Lung microvascular endothelial cell (primary cell): ENCODE results near the gene ZBTB16. TPM values are rescaled to one million over a fixed set of nuclear protein-coding genes. Genes with fewer than 3 reads are reported as not detected.

Experiments
- DNase-seq, 2 donors: peaks; one replicate each; pipeline versions ENCODE4 v3.0.0 to v3.0.0-alpha.2; 2010; ENCODE audit warnings: low read depth in 2 of 2
- total RNA-seq: library from RNA; depleted of rRNA; stranded (reverse); fragments of >200 nt; gene quantifications from 2 replicates; pipeline ENCODE4 v1.2.1, GENCODE V29; 2014

Gene ZBTB16
- total RNA-seq, 1 donor from 2014 or later: 22.0 TPM

DNA sequence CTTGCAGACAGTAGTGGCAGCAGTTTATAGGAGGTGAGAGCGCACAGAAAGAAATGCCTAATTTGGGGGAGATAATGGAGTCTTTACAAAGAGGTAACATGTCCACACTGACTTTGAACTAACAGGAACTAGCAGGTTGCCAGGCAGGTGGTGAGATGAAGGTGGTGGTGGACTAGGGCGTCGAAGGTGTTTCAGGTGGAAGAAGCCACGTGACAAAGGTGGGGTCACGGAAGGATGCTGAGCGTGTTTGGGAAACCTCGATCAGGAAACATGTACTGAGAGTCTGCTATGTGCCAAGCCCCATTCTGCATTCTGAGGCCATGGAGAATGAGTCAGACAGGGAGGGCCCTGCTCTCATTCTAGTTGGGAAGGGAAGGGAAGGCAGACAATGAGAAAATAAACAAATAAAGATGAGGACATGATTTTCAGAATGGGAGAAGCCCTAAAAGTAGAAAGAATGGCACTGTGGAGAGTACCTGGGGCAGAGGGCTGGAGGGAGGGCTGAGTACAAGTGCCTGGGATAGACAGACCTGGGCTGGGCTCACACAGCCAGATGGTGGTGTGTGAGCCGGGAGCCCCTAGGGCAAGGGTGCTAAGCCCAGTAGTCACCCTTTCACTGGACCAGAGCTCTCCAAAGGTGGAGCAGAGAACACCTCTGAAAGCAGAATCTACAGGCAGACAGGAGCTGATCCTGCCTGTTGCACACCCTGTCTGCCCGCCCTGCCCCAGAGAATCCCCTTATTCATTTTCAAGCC lies 220.5 kb downstream of the ZBTB16 start:
- DNase-seq: peak in 1 of 2 donors; percentile 43

DNA sequence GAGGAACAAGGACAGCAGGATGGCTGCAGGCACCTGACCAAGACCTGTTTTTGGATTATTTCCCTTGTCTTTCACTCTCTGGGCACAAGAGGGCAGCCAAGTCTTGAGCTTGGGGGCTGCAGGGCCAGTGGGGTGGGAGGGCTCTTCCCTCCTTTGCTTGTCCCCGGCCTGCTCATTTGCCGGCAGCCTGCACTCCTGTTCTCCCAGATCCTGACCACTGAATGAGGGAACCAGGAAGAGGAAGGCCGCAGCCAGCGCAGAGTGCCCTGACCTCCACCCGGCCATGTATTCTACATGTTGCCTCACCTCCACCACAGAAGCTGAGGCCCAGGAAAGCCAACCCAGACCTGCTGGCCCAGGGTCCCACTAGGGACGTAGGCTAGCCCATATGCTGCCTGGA lies 221.2 kb downstream of the ZBTB16 start:
- DNase-seq: peak; percentile 89 to 93

DNA sequence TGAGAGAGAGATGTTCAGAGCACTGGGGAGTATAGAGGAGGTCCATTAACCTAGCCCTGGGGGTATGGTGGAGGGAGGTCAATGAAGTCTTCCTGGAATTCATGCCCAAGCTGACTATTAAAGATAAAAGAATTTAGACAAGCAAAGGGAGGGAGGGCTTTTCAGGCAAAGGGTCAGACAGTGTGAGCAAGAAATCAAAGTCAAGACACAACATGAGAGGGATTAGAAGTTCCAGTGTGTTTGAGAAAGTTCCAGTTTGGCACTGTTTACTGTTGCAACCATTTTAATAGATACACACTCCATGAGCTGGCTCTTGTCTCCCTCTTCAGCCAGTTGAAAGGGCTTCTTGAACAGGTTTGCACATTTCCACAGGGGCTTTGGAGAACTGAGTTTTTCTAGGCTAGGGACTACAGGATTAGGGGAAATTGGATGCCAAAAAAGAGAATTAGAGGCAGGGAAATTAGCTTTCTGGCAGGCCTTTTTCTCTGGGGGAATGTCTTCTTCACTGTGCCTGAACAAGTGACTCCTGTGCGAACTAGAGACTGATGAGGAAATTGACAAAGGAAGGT lies 222.0 kb downstream of the ZBTB16 start:
- DNase-seq: no peak

DNA sequence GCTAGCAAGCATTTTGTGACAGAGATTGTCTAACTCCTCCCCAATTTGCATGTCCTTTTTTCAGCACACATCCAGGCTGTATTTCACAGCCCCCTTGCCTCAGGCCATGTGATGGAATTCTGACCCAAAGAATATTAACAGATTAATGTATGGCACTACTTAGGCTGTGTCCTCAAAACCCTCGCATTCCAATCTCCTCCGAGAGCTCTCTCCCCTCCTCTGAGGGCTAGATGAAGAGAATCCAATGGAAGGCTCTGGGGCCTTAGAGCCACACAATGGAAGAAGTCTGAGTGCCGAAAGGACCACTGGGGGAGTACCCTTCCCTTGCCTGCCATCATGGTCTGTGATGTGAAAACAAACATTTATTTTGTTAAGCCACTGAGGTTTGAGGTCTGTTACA lies 223.0 kb downstream of the ZBTB16 start:
- DNase-seq: no peak

DNA sequence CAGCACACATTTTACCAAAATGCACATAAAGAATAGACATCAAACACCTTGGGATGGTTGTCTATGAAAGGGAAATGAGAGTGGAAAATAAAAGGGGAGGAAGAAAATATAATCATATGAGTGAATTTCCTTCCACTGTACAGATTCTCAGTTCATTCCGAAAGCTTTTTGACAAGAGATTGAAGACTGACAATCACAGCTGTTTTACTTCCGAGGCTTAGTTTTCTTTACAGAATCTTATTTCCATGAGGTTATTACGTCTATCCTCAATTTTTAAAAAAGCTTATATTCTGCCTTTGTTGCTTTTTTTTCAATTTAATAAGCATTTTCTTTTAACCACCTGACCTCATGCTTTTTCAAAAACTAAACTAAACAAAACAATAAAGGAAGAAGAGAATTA lies 223.9 kb downstream of the ZBTB16 start:
- DNase-seq: no peak

DNA sequence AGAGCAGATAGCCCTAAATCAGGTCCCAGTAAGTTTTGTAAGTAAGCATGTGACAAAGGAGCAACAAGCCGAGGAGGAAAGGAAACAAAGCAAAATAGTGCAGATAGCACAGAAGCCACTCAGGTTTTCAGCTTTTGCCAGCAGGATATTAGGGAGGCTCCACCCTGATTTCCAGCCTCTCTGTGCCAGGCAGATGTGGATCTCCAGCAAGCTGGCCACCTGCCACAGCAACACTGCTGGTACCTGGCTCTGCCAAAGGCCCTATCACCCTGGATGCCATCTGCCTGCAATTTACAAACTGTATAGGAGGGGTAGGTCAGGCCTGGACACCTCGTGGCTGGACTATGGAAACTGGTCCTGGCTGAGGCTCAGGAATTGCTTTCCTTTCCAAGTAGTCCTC lies 224.5 kb downstream of the ZBTB16 start:
- peak in 1 of 2 donors; percentile 37 for DNase-seq

DNA sequence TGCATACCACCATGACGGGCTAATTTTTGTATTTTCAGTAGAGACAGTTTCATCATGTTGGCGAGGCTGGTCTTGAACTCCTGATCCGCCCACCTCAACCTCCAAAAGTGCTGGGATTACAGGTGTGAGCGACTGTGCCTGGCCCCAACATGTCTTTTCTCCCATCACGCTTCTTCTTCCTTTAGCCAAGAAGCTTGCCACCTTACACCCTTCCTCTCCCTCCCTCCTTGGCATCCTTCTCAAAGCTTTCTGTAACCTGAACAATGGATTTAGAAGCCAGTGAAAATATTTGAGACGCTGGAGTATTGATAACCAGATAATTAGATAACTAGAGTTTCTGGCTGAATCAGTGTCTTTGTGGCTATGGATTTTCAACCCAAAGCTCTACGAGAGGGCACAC lies 225.4 kb downstream of the ZBTB16 start:
- DNase-seq: no peak

DNA sequence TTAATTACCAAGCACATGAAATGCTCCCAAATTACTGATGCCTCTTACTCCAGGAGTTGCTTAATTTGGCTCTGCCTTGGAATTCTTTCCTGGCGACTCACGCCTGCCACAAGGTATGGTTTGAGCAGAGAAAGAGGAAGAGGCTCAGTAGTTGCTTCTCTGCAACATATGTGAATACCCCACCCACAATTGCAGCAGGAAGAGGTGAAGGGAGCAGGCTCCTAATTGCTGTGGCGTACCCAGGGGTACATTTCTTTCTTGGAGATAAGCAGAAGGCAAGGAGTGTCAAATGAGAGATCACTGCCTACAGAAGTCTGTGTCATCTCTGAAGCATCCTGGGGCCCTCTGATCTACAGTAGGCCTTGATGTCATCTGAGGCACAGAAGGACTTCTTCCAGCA lies 226.1 kb downstream of the ZBTB16 start:
- no peak for DNase-seq

DNA sequence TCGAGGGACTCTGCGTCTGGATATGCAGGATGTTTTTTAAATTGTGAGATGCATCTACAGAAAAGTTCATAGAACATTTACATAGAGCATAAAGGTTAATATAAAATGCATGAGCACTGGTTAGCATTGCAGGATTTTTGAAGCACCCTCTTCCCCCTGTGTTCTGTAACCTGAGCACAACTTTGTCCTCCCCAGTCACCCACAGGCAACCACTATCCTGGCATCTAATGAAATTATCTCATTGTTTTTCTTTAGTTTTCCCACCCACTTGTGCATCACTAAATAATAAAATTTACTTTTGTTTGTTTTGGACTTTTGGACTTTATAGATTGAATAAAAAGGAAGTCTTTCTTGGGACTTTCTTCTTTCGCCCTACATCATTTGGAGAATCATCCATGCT lies 226.7 kb downstream of the ZBTB16 start:
- no peak for DNase-seq

DNA sequence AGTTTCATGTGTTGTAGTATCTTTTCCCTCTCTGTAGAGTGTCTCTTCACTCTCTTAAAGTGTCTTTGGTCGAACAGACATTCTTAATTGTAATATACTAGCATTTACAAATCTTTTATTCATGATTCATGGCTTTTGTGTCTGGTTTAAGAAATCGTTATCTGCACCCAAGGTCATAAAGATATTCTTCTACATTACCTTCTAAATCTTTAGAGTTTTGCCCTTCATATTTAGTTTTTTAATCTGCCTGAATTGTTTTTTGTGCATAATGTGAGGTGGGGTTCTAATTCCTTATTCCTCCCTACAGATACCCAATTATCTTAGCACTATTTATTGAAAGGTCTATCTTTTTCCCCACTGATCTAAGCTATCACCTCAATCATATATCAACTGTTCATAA lies 227.6 kb downstream of the ZBTB16 start:
- DNase-seq: no peak

DNA sequence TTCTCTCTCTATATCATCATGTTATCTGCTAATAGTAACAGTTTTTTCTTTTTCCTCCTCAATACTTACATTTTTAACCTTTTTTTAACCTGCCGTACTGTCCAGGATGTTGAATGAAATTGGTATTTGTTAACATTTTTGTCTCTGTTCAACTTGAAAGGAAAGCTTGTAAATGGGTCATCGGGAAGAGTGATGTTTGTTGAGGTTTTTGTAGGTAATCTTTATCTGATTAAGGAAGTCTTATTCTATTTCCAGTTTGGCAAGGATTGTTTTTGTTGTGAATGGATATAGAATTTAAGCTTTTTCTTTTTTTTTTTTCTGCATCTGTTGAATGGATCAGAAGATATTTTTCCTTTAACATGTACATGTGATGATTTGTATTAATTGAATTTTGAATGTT lies 228.6 kb downstream of the ZBTB16 start:
- DNase-seq: no peak

DNA sequence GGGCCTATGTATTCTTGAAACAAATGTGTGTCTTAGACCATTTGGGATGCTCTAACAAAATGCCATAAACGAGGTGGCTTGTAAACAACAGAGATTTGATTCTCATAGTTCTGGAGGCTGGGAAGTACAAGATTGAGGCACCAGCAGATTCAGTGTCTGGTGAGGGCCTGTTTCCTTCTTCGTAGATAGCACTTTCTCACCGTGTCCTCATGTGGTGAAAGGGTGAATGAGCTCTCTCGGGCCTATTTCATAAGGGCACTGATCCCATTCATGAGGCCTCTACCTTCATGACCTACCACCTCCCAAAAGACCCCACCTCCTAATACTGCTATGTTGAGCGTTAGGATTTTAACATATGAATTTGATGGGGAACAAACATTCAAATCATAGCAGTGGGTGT lies 230.3 kb downstream of the ZBTB16 start:
- DNase-seq: no peak

DNA sequence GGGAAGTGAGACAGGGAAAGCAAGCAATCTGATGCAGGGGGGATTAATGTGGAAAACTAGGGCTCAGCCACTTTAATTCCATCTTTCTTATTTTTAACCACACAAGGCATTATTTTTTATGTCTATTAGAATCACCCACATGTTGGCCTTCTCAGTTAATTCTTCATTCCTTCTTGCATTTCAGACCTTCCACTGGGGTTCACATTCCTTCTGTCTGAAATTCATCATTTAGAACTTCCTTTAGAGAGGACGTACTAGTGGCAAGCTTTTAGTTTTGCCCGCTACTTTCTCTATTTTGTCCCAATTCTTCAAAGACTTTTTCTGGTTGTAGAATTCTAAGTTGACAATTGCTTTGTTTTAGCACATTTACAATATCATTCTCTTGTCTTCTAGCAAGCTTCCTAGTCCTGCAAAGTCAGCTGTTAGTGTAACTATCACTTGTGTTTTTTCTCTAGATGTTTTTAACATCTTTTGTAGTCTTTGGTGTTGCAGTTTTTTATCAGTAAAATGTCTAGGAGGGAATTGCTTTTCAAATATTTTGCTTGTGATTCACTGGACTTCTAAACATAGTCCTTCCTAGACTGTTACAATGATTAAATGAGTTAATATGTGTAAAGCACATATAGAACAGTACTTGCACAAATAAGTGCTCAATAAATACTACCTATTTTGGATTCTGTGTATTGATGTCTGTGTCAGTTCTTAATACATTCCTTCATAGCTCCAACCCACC lies 231.2 kb downstream of the ZBTB16 start:
- DNase-seq: no peak

DNA sequence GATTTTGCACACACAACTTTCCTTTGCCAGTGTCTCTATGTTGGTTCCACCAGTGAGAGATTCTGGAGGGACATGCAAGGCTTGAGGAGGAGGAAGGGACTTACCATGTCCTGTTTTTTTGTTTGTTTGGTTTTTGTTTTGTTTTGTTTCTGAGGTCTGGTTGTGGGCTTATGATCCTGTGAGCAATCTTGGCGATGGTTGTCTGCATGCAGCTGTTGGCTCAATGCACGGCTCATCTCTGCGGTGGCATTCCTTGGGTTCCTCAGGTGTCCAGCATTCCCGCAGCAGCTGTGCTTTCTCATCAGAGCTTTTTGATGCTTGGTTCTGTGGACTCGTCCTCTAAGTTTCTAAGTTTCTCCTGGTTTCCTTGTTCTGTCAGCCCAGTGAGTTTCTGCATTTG lies 231.9 kb downstream of the ZBTB16 start:
- DNase-seq: peak in 1 of 2 donors; percentile 49

DNA sequence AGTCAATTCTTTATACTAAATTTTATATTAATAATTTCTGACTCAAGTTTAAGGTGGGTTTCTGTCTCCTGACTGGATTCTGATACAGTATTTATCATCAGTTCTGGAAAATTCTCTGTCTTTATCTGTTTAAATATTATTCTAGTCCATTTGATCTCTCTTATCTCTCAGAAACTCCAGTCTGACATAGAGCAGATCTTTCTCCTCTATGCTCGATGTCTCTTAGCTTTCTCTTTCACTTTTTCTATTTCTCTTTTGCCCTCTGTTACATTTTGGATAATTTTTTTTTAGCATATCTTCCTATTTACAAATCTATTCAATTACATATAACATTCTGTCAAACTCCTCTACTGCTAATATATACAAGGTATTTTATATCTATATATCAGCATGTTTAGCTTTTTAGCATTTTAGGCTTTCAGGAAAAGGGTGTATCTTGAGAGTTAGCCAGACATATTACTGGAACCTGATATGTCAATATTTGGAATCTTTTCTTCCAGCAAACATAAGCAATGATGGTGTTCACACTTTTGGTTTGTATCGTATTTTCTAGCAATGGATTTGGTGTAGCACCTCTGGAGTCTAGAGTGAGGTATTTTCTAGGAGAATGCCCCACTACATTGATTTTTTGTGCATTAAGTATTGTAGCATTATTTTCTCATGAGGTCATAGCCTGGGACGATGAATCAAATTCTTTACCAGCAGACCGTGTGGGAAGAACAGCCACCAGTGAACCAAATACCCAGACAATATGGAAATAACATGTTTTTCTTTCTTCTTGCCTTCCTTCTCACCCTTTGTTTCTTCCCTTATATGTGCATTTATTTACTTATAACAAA lies 232.6 kb downstream of the ZBTB16 start:
- peak; percentile 65 to 87 for DNase-seq

DNA sequence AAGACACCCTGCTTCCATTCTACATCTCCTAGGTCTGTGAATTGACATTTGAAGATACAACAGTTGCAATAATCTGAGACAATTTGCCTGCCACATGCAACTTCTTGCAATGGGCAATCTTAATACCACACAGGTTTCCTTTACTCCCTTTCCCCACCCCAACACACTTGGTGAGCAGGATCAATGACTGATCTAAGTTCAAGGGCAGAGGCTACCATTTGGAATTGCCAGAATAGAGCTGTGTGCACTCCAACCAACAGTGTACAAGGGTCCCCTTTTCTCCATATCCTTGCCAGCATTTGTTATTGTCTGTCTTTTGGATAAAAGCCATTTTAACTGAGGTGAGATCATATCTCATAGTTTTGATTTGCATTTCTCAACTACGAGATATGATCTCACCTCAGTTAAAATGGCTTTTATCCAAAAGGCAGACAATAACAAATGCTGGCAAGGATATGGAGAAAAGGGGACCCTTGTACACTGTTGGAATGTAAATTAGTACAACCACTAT lies 233.7 kb downstream of the ZBTB16 start:
- DNase-seq: peak; percentile 72 to 77

DNA sequence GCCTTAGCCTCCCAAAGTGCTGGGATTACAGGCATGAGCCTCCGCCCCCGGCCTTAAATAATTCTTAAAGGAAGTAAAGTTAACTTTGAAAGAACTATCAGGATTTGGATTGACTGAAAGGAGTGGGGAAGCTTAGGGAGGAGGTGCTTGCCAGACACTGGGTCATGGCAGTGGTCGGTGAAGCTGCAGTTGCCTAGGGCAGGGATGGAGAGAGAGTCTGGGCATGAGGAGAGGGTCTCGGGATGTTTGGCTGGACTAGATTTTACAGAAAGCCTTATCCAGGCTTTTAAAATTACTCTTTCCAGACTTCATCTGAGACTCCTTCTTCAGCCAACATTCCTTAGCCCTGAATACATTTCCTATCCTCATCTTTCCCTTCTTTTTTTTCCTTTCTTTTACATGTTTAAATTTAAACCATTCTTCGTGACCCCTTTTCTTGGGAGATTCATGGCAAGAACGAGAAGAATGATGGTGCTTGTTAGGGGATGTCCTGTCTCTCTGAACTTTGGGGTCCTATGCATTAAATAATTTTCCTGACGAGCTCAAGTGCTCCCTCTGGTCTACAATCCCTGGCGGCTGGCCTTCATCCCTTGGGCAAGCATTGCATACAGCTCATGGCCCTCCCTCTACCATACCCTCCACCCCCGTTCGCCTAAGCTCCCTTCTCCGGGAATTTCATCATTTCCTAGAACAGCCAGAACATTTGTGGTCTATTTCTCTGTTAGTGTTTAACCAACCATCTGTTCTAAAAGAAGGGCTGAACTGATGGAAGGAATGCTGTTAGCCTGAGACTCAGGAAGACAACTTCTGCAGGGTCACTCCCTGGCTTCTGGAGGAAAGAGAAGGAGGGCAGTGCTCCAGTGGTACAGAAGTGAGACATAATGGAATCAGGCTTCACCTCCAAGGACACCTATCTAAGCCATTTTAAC lies 236.4 kb downstream of the ZBTB16 start, which contains the start of gene NNMT:
TSS of gene NNMT (plus strand) at position 724 of the 929 bp plus-strand sequence. CDS start at position 882, 158 bp downstream.
- peak; percentile 93 to 95 for DNase-seq

DNA sequence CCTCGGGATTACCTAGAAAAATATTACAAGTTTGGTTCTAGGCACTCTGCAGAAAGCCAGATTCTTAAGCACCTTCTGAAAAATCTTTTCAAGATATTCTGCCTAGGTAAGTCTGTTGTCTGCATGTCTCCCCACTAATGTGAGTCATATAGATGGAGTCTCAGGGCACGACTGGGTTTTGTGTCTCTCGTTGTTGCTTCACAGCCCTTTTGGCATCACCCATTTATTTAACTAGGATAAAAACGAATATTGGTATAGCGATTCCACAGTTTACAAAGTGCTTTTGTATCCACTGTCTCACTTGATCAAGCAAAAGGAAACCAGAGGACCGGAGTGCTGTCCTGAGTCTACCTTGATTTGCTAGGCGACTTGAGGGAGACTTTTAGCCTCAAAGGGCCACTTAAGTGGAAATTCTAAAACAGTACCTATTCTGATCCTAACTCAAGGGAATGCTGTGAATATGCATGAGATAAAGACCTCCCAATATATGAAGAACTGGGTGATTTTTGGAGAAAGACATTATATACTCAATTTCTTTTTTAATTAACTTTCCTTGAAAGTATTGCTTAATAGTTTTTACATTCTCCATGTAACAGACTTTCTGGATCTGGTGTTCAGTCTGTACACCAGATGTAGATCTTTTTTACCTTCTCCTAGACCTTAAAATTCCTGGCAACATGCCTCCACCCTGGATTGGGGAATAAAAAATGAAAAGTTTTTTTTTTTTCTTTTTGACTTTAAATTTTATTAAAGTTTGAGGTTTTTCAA lies 237.3 kb downstream of the ZBTB16 start:
- DNase-seq: peak; percentile 41 to 48
